ENCODE measurements around the gene KCTD8.

DNA sequence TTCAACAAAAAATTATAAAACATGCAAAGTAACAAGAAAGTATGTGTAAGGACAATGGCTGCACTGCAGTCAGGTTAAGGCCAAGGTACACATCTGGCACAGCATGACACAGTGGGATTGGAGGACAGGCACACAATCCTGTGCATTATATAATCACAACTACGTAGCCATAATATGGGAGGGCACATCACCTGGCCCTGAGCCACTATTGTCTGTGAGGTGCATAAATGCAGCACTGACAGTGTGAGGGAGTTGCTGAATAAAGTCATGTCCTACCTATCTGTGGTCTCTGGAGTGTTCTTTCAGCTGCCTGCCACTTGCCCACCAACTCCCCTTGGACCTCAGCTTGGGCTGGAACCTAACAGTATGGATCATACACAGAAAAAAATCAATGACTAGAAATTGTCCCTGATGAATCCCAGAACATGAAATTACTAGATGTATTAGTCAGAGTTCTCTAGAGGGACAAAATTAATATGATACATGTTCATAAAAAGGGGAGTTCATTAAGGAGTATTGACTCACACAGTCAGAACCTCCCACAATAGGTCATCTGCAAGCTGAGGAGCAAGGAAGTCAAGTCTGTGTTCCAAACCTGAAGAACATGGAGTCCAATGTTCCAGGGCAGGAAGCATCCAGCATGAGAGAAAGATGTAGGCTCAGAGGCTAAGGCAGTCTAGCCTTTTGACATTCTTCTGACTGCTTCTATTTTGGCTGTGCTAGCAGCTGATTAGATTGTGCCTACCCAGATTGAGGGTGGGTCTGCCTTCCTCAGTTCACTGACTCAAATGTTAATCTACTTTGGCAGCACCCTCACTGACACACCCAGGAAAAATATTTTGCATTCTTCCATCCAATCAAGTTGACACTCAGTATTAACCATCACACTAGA, 46.4 kb upstream of the KCTD8 start:
- TF ChIP-seq, protein P1, sequence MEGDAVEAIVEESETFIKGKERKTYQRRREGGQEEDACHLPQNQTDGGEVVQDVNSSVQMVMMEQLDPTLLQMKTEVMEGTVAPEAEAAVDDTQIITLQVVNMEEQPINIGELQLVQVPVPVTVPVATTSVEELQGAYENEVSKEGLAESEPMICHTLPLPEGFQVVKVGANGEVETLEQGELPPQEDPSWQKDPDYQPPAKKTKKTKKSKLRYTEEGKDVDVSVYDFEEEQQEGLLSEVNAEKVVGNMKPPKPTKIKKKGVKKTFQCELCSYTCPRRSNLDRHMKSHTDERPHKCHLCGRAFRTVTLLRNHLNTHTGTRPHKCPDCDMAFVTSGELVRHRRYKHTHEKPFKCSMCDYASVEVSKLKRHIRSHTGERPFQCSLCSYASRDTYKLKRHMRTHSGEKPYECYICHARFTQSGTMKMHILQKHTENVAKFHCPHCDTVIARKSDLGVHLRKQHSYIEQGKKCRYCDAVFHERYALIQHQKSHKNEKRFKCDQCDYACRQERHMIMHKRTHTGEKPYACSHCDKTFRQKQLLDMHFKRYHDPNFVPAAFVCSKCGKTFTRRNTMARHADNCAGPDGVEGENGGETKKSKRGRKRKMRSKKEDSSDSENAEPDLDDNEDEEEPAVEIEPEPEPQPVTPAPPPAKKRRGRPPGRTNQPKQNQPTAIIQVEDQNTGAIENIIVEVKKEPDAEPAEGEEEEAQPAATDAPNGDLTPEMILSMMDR (IDR thresholded peaks at IDR 0.05; ENCODE audit: extremely low read depth in 1 of 2, insufficient read depth in 1 of 2, low read depth in 1 of 2, low read length in 2 of 2) = no peak
- TF ChIP-seq, protein P2, sequence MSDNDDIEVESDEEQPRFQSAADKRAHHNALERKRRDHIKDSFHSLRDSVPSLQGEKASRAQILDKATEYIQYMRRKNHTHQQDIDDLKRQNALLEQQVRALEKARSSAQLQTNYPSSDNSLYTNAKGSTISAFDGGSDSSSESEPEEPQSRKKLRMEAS (IDR thresholded peaks at IDR 0.05; ENCODE audit: insufficient read depth, insufficient read length) = no peak
- TF ChIP-seq POLR2A (IDR thresholded peaks at IDR 0.05; ENCODE audit: low read depth, low read length) (no peak), POLR2AphosphoS5 (IDR thresholded peaks at IDR 0.05; ENCODE audit: insufficient read depth, low read depth, low read length) (no peak), EZH2 (IDR thresholded peaks at IDR 0.05; ENCODE audit: borderline replicate concordance, low read depth, low read length, severe bottlenecking) (no peak), MYC (IDR thresholded peaks at IDR 0.05; ENCODE audit: low read depth, low read length) (no peak), FOS (IDR thresholded peaks at IDR 0.05; ENCODE audit: borderline replicate concordance, insufficient read depth, low read length) (no peak), GATA2 (IDR thresholded peaks at IDR 0.05; ENCODE audit: insufficient read depth, insufficient read length, low read depth, low read length) (no peak), JUN (IDR thresholded peaks at IDR 0.05; ENCODE audit: borderline replicate concordance, insufficient read depth, insufficient read length, low read depth) (no peak)
